ENCODE measurements around the gene OLIG2. TPM values are rescaled to one million over a fixed set of nuclear protein-coding genes. Genes with fewer than 3 reads are reported as not detected.
A peak's percentile ranks its signal among the peaks of the same experiment; 100 is the strongest.

OLIG2 gene
- total RNA-seq, 4 donors from 2014 or later: 0.11 TPM; not detected in 3

DNA sequence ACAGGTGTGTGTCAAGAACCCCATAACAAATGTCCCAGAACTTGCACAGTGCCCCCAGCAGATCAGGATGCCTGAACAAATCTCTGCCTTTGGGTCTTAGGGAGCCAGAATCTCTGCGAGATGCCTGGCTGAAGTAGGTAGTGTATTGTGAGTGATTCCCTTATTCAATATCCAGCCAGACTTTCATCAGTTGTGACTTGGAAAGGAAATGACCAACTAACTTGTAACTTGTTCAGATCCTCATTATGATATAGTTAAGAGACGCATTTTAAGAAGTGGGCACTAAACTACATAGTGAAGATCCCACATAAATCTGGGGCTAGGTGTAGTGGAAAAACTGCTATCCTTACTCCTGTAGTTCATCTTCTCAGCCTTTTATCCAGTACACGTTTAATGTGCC is 11.8 kb downstream of the OLIG2 start:
- no peak for TF ChIP-seq POLR2A (IDR thresholded peaks at IDR 0.05)
- TF ChIP-seq, protein P1, sequence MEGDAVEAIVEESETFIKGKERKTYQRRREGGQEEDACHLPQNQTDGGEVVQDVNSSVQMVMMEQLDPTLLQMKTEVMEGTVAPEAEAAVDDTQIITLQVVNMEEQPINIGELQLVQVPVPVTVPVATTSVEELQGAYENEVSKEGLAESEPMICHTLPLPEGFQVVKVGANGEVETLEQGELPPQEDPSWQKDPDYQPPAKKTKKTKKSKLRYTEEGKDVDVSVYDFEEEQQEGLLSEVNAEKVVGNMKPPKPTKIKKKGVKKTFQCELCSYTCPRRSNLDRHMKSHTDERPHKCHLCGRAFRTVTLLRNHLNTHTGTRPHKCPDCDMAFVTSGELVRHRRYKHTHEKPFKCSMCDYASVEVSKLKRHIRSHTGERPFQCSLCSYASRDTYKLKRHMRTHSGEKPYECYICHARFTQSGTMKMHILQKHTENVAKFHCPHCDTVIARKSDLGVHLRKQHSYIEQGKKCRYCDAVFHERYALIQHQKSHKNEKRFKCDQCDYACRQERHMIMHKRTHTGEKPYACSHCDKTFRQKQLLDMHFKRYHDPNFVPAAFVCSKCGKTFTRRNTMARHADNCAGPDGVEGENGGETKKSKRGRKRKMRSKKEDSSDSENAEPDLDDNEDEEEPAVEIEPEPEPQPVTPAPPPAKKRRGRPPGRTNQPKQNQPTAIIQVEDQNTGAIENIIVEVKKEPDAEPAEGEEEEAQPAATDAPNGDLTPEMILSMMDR (IDR thresholded peaks at IDR 0.05): no peak

DNA sequence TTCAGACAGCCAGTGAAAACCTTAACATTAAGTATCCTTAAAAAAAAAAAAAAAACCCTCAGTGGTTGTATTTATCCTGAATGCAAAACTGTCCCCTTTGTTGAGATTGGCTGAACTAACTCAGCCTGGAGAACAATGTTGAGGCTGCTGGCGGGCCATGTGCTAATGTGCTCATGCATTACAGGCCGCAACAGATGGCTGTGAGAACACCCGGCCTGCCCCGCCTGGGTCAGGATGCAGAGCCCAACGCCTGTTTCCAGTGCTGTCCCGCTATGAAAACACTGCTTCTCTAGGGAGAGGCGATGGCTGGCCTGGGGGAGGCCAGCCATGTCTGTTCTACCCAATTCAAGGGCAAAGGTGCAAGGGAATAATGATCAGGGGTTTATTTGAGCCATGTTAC is 13.8 kb downstream of the OLIG2 start:
- peaks cover 5% of the 10 kb centered on the region for H3K27me3 ChIP-seq
- no peak overlapping the region for H3K4me3 ChIP-seq (replicated peaks in 1 of 3)
- H3K36me3 ChIP-seq: no peaks in the 10 kb centered on the region
- 62 to 77% methylated on average over 7 of the region's 7 CpGs for WGBS, 2 donors
- peak in 1 of 2 donors; percentile 9 for DNase-seq
- H3K9me3 ChIP-seq: no peaks in the 10 kb centered on the region
- intact Hi-C loops (cut with DNase I): no loop called here
- TF ChIP-seq, protein P1 (IDR thresholded peaks at IDR 0.05): no peak
- TF ChIP-seq POLR2A (IDR thresholded peaks at IDR 0.05): no peak
- no peaks in the 10 kb centered on the region for H3K4me1 ChIP-seq
- no peak overlapping the region for H3K27ac ChIP-seq

More for the DNA sequence above, 11.8 kb downstream of the OLIG2 start:
- Histone ChIP-seq H3K27ac (no peak overlapping the region), H3K36me3 (no peaks in the 10 kb centered on the region), H3K4me1 (no peaks in the 10 kb centered on the region), H3K9me3 (no peaks in the 10 kb centered on the region), H3K27me3 (peaks cover 5% of the 10 kb centered on the region), H3K4me3 (replicated peaks in 1 of 3) (no peak overlapping the region)
- 87 to 88% methylated on average over 3 of the region's 3 CpGs for WGBS, 2 donors
- no peak for DNase-seq
- intact Hi-C loops (cut with DNase I): no loop called here

DNA sequence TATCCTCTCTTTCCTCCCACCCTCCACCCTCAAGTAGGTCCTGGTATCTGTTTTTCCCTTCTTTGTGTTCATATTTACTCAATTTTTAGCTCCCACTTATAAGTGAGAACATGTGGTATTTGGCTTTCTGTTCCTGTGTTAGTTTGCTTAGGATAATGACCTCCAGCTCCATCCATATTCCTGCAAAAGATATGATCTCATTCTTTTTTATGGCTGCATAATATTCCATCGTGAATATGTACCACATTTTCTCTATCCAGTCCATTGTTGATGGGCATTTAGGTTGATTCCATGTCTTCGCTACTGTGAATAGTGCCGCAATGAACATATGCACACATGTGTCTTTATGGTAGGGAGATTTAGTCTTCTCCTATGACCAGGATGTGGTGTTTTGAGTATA is 14.5 kb downstream of the OLIG2 start:
- Histone ChIP-seq H3K27me3 (peaks cover 5% of the 10 kb centered on the region), H3K4me3 (replicated peaks in 1 of 3) (no peak overlapping the region), H3K27ac (no peak overlapping the region), H3K4me1 (no peaks in the 10 kb centered on the region), H3K9me3 (no peaks in the 10 kb centered on the region), H3K36me3 (no peaks in the 10 kb centered on the region)
- intact Hi-C loops (cut with DNase I): no loop called here
- WGBS, 2 donors: 95 to 96% methylated on average over 3 of the region's 3 CpGs
- DNase-seq: no peak
- no peak for TF ChIP-seq POLR2A (IDR thresholded peaks at IDR 0.05)
- TF ChIP-seq, protein P1 (IDR thresholded peaks at IDR 0.05): no peak

DNA sequence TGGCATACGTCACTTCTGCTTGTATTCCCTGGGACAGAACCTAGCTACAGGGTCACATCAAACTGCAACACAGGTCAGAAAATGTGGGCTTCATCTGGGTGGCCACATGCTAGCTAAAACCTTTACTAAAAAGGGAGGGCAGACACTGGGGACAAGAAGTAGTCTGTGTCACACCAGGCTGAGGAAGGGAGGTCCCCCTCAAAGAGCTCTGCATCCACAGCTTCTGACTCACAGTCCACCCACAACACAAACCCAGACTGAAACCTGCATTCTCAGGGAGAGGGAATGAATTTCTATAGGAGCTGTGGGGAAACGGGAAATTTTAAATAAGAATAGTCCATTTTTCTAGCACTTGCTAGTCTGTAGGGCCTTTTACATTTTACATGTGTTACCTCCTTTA is 16.2 kb downstream of the OLIG2 start:
- WGBS, 2 donors: 54 to 68% methylated on average over 2 of the region's 2 CpGs
- Histone ChIP-seq H3K4me1 (no peaks in the 10 kb centered on the region), H3K27ac (no peak overlapping the region), H3K9me3 (no peaks in the 10 kb centered on the region), H3K4me3 (replicated peaks in 1 of 3) (no peak overlapping the region), H3K36me3 (no peaks in the 10 kb centered on the region), H3K27me3 (peaks cover 5% of the 10 kb centered on the region)
- TF ChIP-seq, protein P1 (IDR thresholded peaks at IDR 0.05): no peak
- no peak for TF ChIP-seq POLR2A (IDR thresholded peaks at IDR 0.05)
- DNase-seq: no peak
- intact Hi-C loops (cut with DNase I): no loop called here

DNA sequence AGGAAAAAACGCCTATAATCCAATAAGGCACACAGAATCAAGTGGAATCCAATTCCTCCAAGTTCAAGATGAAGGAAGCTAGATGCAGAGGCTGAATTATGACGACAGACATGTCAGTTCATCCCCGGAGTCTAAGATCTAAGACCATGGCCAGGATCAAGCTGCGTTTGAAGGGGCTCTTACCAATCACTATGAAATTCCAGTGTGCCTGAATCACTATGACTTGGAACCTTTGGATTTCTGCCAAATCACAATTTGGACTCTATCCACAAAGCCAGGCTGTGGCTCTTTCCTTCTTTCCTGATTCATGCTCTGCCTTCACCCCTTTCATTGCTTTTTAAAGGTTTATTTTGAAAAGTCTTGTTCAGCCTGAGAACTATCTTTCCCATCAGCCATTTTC is 17.1 kb downstream of the OLIG2 start:
- Histone ChIP-seq H3K27me3 (peaks cover 5% of the 10 kb centered on the region), H3K27ac (no peak overlapping the region), H3K4me1 (no peaks in the 10 kb centered on the region), H3K9me3 (no peaks in the 10 kb centered on the region), H3K4me3 (replicated peaks in 1 of 3) (no peak overlapping the region), H3K36me3 (no peaks in the 10 kb centered on the region)
- TF ChIP-seq, protein P1 (IDR thresholded peaks at IDR 0.05): no peak
- intact Hi-C loops (cut with DNase I): no loop called here
- 27 to 36% methylated on average over 4 of the region's 4 CpGs for WGBS, 2 donors
- peak; percentile 13 to 17 for DNase-seq
